Upper lobe of left lung (tissue), 6 donors: ENCODE data around the gene NHLRC2. TPM values are rescaled to one million over a fixed set of nuclear protein-coding genes. Genes with fewer than 3 reads are reported as not detected.

ENCODE experiments used
- ATAC-seq, 2 donors: fragments of 200-7000 bp; cut with Tn5 transposase; one replicate each; pipeline ENCODE4 v1.9.1; 2022; ENCODE audit warnings: mild to moderate bottlenecking in 2 of 2, moderate library complexity in 2 of 2; ENCODE audit not compliant: low FRiP score in 2 of 2
- DNase-seq, 2 donors: peaks; one replicate each; pipeline ENCODE4 v3.0.0-alpha.2; 2019 to 2020
- H3K27ac ChIP-seq, 4 donors: fragments of 200-600 bp; sonication (generic); one replicate each; pipeline ENCODE4 v1.5.1; 2016 to 2019
- H3K27me3 ChIP-seq, 4 donors: fragments of 200-600 bp; sonication (generic); one replicate each; pipeline ENCODE4 v1.5.1; 2017 to 2019
- H3K36me3 ChIP-seq, 4 donors: fragments of 200-600 bp; sonication (generic); one replicate each; pipeline ENCODE4 v1.5.1; 2016 to 2019
- H3K4me1 ChIP-seq, 4 donors: fragments of 200-600 bp; sonication (generic); one replicate each; pipeline ENCODE4 v1.5.1; 2018 to 2019
- H3K4me3 ChIP-seq, 4 donors: fragments of 200-600 bp; sonication (generic); one replicate each; pipeline ENCODE4 v1.5.1; 2017 to 2019; ENCODE audit warnings: mild to moderate bottlenecking in 2 of 4, moderate library complexity in 1 of 4
- H3K9me3 ChIP-seq, 4 donors: fragments of 200-600 bp; sonication (generic); one replicate each; pipeline ENCODE4 v1.5.1; 2018 to 2019
- EP300 ChIP-seq, 4 donors: sonication (generic); formaldehyde crosslinking; IDR thresholded peaks; one replicate each; pipeline ENCODE4 v1.5.1; 2017; ENCODE audit warnings: antibody characterized with exemption in 4 of 4, control low read depth in 2 of 4
- POLR2A ChIP-seq, 4 donors: fragments of 450-650 bp; IDR thresholded peaks; one replicate each; pipeline ENCODE4 v1.5.1; 2016 to 2017; ENCODE audit warnings: antibody characterized with exemption in 4 of 4, mild to moderate bottlenecking in 2 of 4
- POLR2AphosphoS5 ChIP-seq, 2 donors: sonication (generic); formaldehyde crosslinking; IDR thresholded peaks; one replicate each; pipeline ENCODE4 v1.5.1; 2017; ENCODE audit warnings: antibody characterized with exemption in 2 of 2
- WGBS, 2 donors: methylation state at CpG; one replicate each; pipeline ENCODE4 v1.1.5; 2017 to 2018; 5-methylcytosine and 5-hydroxymethylcytosine counted together
- total RNA-seq, 6 donors: library from RNA; depleted of rRNA in 4 of 6; stranded (reverse); fragments of >200 nt in 4 of 6; gene quantifications; one replicate each; pipeline versions ENCODE4 v1.1.0 to v1.2.1, GENCODE V29; 2016 to 2021
- TF ChIP-seq, protein P1 (sequence below), 6 experiments: fragments of 450-650 bp in 4 of 6; fragments of 200-600 bp in 2 of 6; sonication (generic) in 2 of 6; IDR thresholded peaks; one replicate each; pipeline ENCODE4 v1.5.1; 2016 to 2019; ENCODE audit warnings: antibody characterized with exemption in 6 of 6
- donor health status: DM: no; HTN: no; CAD: no; lungs with moderate emphysema.
- donor health status: DM: no; HTN: yes; CAD: no; lungs with severe emphysema.

The NHLRC2 gene
- total RNA-seq, 6 donors from 2014 or later: 24.2 to 55.5 (median 39.7) TPM

DNA sequence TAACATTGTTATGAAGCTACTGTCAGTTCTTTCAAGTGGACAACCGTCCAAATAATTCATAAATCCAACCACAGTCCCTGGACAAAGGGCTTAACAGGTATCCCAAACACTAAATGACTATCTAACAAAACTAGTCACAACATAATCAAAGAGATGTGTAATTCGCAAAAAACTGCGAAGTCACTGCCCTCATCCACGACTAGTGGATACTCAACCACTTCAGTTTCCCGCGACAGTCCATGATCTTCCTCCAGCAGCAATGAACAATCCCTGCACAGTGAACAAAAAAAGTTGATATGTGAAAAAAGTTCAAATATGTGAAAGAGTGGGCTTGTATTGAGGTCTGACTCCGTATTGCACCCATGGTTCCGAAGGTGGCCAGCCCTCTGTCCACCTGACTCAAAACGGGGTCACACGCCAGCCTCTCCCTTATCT lies 866 bp upstream of the NHLRC2 start:
- Histone ChIP-seq H3K27me3 (no peaks in the 10 kb centered on the region), H3K4me1 (peaks cover 24 to 65% (median 39%) of the 10 kb centered on the region in 4 donors), H3K36me3 (no peaks in the 10 kb centered on the region), H3K9me3 (no peaks in the 10 kb centered on the region), H3K4me3 (peak overlapping the region; percentile 46 to 86 (median 75)), H3K27ac (peak overlapping the region; percentile 92 to 97 (median 94))
- 15 to 19% methylated on average over 10 of the region's 10 CpGs for WGBS, 2 donors
- ATAC-seq: peak; percentile 1 to 58
- no peak for DNase-seq
- TF ChIP-seq EP300 (IDR thresholded peaks at IDR 0.05) (no peak), POLR2A (IDR thresholded peaks at IDR 0.05) (no peak), POLR2AphosphoS5 (IDR thresholded peaks at IDR 0.05) (no peak)
- TF ChIP-seq, protein P1, sequence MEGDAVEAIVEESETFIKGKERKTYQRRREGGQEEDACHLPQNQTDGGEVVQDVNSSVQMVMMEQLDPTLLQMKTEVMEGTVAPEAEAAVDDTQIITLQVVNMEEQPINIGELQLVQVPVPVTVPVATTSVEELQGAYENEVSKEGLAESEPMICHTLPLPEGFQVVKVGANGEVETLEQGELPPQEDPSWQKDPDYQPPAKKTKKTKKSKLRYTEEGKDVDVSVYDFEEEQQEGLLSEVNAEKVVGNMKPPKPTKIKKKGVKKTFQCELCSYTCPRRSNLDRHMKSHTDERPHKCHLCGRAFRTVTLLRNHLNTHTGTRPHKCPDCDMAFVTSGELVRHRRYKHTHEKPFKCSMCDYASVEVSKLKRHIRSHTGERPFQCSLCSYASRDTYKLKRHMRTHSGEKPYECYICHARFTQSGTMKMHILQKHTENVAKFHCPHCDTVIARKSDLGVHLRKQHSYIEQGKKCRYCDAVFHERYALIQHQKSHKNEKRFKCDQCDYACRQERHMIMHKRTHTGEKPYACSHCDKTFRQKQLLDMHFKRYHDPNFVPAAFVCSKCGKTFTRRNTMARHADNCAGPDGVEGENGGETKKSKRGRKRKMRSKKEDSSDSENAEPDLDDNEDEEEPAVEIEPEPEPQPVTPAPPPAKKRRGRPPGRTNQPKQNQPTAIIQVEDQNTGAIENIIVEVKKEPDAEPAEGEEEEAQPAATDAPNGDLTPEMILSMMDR (IDR thresholded peaks at IDR 0.05): no peak

DNA sequence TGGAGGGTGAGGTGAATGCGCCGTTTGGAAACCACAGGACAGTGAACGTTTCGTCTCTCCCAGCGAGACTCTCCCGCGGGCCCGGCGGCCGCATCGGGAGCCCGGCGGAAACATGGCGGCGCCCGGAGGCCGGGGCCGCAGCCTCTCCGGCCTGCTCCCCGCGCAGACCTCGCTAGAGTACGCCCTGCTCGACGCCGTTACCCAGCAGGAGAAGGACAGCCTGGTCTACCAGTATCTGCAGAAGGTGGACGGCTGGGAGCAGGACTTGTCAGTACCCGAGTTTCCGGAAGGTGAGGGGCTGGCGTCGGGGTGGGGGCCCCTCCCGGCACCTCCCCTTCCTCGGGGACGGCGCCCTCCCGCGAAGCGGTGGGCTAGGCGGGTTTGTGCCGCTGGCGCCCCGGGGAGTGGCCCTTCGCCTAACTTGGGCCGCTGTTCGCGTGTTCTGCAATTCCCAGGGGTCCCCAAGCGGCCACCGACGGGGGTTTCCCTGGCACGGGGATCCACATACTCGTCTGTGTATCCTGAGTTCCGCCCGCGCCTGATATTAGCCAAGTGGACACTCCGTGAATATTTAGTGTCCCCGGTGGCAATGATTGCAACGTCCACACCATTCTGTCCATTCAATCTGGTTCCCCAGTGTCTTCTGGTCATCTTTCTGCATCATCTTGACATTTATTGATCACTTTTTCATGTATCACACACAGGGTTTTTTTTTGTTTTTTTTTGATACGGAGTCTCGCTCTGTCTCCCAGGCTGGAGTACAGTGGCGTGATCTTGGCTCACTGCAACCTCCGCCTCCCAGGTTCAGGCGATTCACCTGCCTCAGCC lies 514 bp downstream of the NHLRC2 start:
- DNase-seq (peak; percentile 70 to 91), ATAC-seq (peak; percentile 84 to 91)
- peak overlapping the region; percentile 46 to 86 (median 75) for H3K4me3 ChIP-seq
- H3K27me3 ChIP-seq: no peaks in the 10 kb centered on the region
- peak overlapping the region; percentile 92 to 97 (median 94) for H3K27ac ChIP-seq
- TF ChIP-seq EP300 (IDR thresholded peaks at IDR 0.05): no peak
- TF ChIP-seq, protein P1 (IDR thresholded peaks at IDR 0.05): peak in 4 of 6 experiments; percentile 28 to 60 (median 43)
- peak in 3 of 4 donors; percentile 45 to 54 (median 53) for TF ChIP-seq POLR2A (IDR thresholded peaks at IDR 0.05)
- TF ChIP-seq POLR2AphosphoS5 (IDR thresholded peaks at IDR 0.05): peak; percentile 3 to 33
- peaks cover 0 to 11% (median 3%) of the 10 kb centered on the region in 4 donors for H3K36me3 ChIP-seq
- no peaks in the 10 kb centered on the region for H3K9me3 ChIP-seq
- H3K4me1 ChIP-seq: peaks cover 24 to 76% (median 40%) of the 10 kb centered on the region in 4 donors
- WGBS, 2 donors: 1 to 2% methylated on average over 34 to 40 of the region's 62 CpGs

DNA sequence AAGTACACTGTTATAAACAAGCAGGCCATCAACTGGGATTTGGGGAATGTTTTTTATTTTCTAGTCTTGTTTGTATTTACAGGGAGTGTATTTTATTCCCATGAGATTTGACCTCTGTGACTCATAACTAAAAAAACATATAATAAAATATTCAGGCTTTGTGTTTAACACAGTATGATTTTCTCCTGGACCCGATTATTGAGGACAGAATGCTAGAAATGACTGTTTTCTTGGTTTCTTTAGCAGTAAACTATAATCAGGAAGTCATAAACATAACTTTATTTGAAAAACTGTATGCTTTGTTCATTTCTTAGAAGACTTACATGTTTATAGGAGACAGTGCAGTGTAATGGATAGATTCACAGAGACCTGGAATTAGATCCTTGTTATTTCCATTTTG lies 2.1 kb downstream of the NHLRC2 start:
- Histone ChIP-seq H3K27ac (peak overlapping the region in 1 of 4 donors; percentile 95), H3K27me3 (no peaks in the 10 kb centered on the region), H3K36me3 (peaks cover 0 to 18% (median 9%) of the 10 kb centered on the region in 4 donors), H3K9me3 (no peaks in the 10 kb centered on the region), H3K4me1 (peaks cover 23 to 67% (median 36%) of the 10 kb centered on the region in 4 donors), H3K4me3 (peak overlapping the region in 3 of 4 donors; percentile 74 to 86 (median 76))
- TF ChIP-seq, protein P1 (IDR thresholded peaks at IDR 0.05): no peak
- TF ChIP-seq POLR2AphosphoS5 (IDR thresholded peaks at IDR 0.05) (no peak), EP300 (IDR thresholded peaks at IDR 0.05) (no peak), POLR2A (IDR thresholded peaks at IDR 0.05) (no peak)
- 47 to 50% methylated on average over 1 of the region's 1 CpG for WGBS, 2 donors
- DNase-seq: no peak
- ATAC-seq: no peak

DNA sequence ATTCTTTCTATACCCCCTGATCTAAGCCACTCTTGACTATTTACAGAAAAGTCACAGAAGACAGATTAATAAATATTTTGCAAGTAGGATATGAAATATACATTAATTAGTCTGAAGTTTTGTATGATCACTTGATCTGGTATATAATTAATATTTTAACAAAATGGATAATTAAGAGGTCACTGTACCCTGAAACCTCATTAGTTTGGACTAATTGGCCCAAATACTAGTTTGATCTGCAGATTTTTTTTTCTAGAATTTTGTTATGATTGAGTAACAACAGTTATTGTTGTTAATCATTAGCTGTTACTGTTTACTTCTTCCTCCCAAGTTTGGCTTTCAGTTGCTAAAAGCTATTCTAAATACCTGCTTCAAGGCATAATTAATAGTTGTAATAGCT lies 2.7 kb downstream of the NHLRC2 start:
- H3K36me3 ChIP-seq: peaks cover 0 to 21% (median 11%) of the 10 kb centered on the region in 4 donors
- TF ChIP-seq, protein P1 (IDR thresholded peaks at IDR 0.05): no peak
- TF ChIP-seq EP300 (IDR thresholded peaks at IDR 0.05) (no peak), POLR2AphosphoS5 (IDR thresholded peaks at IDR 0.05) (no peak), POLR2A (IDR thresholded peaks at IDR 0.05) (no peak)
- H3K27ac ChIP-seq: no peak overlapping the region
- no peak overlapping the region for H3K4me3 ChIP-seq
- ATAC-seq: no peak
- DNase-seq: no peak
- no peaks in the 10 kb centered on the region for H3K9me3 ChIP-seq
- peaks cover 18 to 61% (median 32%) of the 10 kb centered on the region in 4 donors for H3K4me1 ChIP-seq
- no peaks in the 10 kb centered on the region for H3K27me3 ChIP-seq
